K562 (cell line): ENCODE data around the gene CREB3L4. TPM values are rescaled to one million over a fixed set of nuclear protein-coding genes. Genes with fewer than 3 reads are reported as not detected.

Experiments used
- ATAC-seq: fragments of 200-7000 bp; cut with Tn5 transposase; 3 replicates; pipeline ENCODE4 v1.9.1; 2020; ENCODE audit warnings: moderate library complexity
- BruUV-seq: library from RNA; stranded (reverse); fragments of 400-500 nt; replicated peaks from 2 replicates; lab custom pipeline; 2021; lab: Mats Ljungman, UMichigan
- CTCF ChIA-PET: fragments of 300-600 bp; formaldehyde crosslinking; extraction: SDS; loops from one replicate; lab custom pipeline; 2021; ENCODE audit warnings: low intra/inter-chr PET ratio; lab: Yijun Ruan, JAX
- POLR2A ChIA-PET: fragments of 300-600, 350-650 bp; sonication (Branson Sonifier 250); formaldehyde crosslinking; extraction: SDS; loops from one replicate; lab custom pipeline; 2021; ENCODE audit warnings: antibody characterized with exemption, inconsistent platforms; lab: Yijun Ruan, JAX
- DNase-seq, 4 experiments: peaks; one replicate each; pipeline versions ENCODE4 v3.0.0 to v3.0.0-alpha.2; 2011 to 2018; ENCODE audit warnings: low spot score in 3 of 4, mixed read lengths in 3 of 4; ENCODE audit errors: extremely low read depth in 1 of 4
- FAIRE-seq: peaks from 2 replicates; lab custom pipeline; 2011; peaks lifted over from hg19 to GRCh38; lab: Jason Lieb, UNC
- H2AFZ ChIP-seq: 2 replicates; pipeline ENCODE4 v1.6.0; 2011; ENCODE audit warnings: low read depth, low read length, control low read depth, inconsistent platforms
- H3K27ac ChIP-seq: fragments of 200-600 bp; 3 replicates; pipeline ENCODE4 v1.8.0; 2011; ENCODE audit warnings: low read depth, mild to moderate bottlenecking, control low read depth, inconsistent platforms, low read length, moderate library complexity, mixed read lengths; ENCODE audit errors: extremely low read depth
- H3K27me3 ChIP-seq, 2 experiments: fragments of 300-600 bp in 1 of 2; 2 replicates in 1 of 2; 3 replicates in 1 of 2; pipeline versions ENCODE4 v1.6.0 to v1.8.0; 2011; ENCODE audit warnings: inconsistent platforms in 2 of 2, low read length in 2 of 2, mild to moderate bottlenecking in 1 of 2, mixed read lengths in 1 of 2, moderate library complexity in 1 of 2; ENCODE audit not compliant: control insufficient read depth in 2 of 2, insufficient read depth in 2 of 2
- H3K36me3 ChIP-seq: fragments of 300-600 bp; 3 replicates; pipeline ENCODE4 v1.8.0; 2011; ENCODE audit warnings: mild to moderate bottlenecking, low read length, inconsistent platforms; ENCODE audit not compliant: control insufficient read depth, insufficient read depth
- H3K4me1 ChIP-seq, 2 experiments: fragments of 200-600 bp in 1 of 2; replicated peaks in 1 of 2; 2 replicates in 1 of 2; 3 replicates in 1 of 2; pipeline versions ENCODE4 v1.5.1 to v1.8.0; 2011; ENCODE audit warnings: inconsistent platforms in 2 of 2, low read length in 2 of 2, mild to moderate bottlenecking in 1 of 2, mixed read lengths in 1 of 2, moderate library complexity in 1 of 2; ENCODE audit not compliant: control insufficient read depth in 2 of 2, insufficient read depth in 2 of 2
- H3K4me2 ChIP-seq: 2 replicates; pipeline ENCODE4 v1.6.1; 2011; ENCODE audit warnings: low read length, control low read depth, inconsistent platforms, mixed read lengths; ENCODE audit not compliant: insufficient read depth
- H3K4me3 ChIP-seq: fragments of 200-600 bp; sonication (generic), shearing (Covaris generic); 2 replicates; pipeline ENCODE4 v1.5.1; 2016; ENCODE audit warnings: control low read depth, inconsistent platforms
- H3K79me2 ChIP-seq: fragments of 200-600 bp; 3 replicates; pipeline ENCODE4 v1.8.0; 2011; ENCODE audit warnings: low read length, inconsistent platforms; ENCODE audit not compliant: control insufficient read depth, insufficient read depth
- H3K9ac ChIP-seq, 2 experiments: 2 replicates each; pipeline versions ENCODE4 v1.6.0 to v1.6.1; 2011; ENCODE audit warnings: low read depth in 2 of 2, low read length in 2 of 2, control low read depth in 1 of 2, inconsistent platforms in 1 of 2, mild to moderate bottlenecking in 1 of 2, mixed read lengths in 1 of 2; ENCODE audit not compliant: insufficient read depth in 1 of 2
- H3K9me1 ChIP-seq: one replicate; pipeline ENCODE4 v1.6.0; 2011; ENCODE audit warnings: inconsistent platforms, mild to moderate bottlenecking, low read length, moderate library complexity; ENCODE audit not compliant: control insufficient read depth, insufficient read depth
- H3K9me3 ChIP-seq: replicated peaks from 2 replicates; pipeline ENCODE4 v1.5.1; 2011; ENCODE audit warnings: low read depth, low read length, inconsistent platforms; ENCODE audit not compliant: control insufficient read depth, insufficient read depth
- H4K20me1 ChIP-seq: replicated peaks from 2 replicates; pipeline ENCODE4 v1.6.1; 2011; ENCODE audit warnings: low read length, inconsistent platforms, mixed read lengths; ENCODE audit not compliant: control insufficient read depth, insufficient read depth
- CXXC5 ChIP-seq: fragments of 250-450 bp; sonication (Bioruptor Pico); IDR thresholded peaks from 2 replicates; pipeline ENCODE4 v1.8.0; 2022; ENCODE audit warnings: inconsistent platforms, mild to moderate bottlenecking, moderate library complexity
- MCM2 ChIP-seq: fragments of 450-650 bp; IDR thresholded peaks from 2 replicates; pipeline ENCODE4 v1.6.1; 2017; ENCODE audit warnings: low read depth, mild to moderate bottlenecking
- MECOM ChIP-seq: fragments of 250-450 bp; sonication (Bioruptor Pico); IDR thresholded peaks from 2 replicates; pipeline ENCODE4 v1.8.0; 2022; ENCODE audit warnings: inconsistent platforms
- RBM22 ChIP-seq: fragments of 200-400 bp; formaldehyde crosslinking; IDR thresholded peaks from 2 replicates; pipeline ENCODE4 v1.6.1; 2018; ENCODE audit warnings: low read length, low read depth; ENCODE audit not compliant: poor library complexity, severe bottlenecking
- SMARCA5 ChIP-seq: fragments of 450-650 bp; IDR thresholded peaks from 2 replicates; pipeline ENCODE4 v1.6.1; 2016
- SPI1 ChIP-seq: IDR thresholded peaks from 2 replicates; pipeline ENCODE4 v1.6.1; 2011; ENCODE audit warnings: low read depth, low read length, control low read depth, borderline replicate concordance
- STAG1 ChIP-seq: sonication (generic); formaldehyde crosslinking; IDR thresholded peaks from 2 replicates; pipeline ENCODE4 v1.5.0; 2020; ENCODE audit warnings: missing genetic modification reagents, borderline replicate concordance
- TBP ChIP-seq: optimal IDR thresholded peaks from 2 replicates; pipeline ENCODE3; 2011; ENCODE audit warnings: low read depth, low read length, improper control_type of control experiment
- ZNF133 ChIP-seq: fragments of 250-450 bp; sonication (Bioruptor Pico); IDR thresholded peaks from 2 replicates; pipeline ENCODE4 v1.4.0; 2020; ENCODE audit warnings: mild to moderate bottlenecking
- ZNF23 ChIP-seq: fragments of 250-450 bp; sonication (Bioruptor Pico); IDR thresholded peaks from 2 replicates; pipeline ENCODE4 v1.4.0; 2020; ENCODE audit warnings: mild to moderate bottlenecking
- WGBS: fragments of 100-300 bp; shearing (Covaris generic); methylation state at CpG from one replicate; pipeline ENCODE4 v1.1.6; 2016; ENCODE audit warnings: low coverage, mixed read lengths; ENCODE audit not compliant: insufficient coverage; ENCODE audit errors: missing lambda C conversion rate; 5-methylcytosine and 5-hydroxymethylcytosine counted together
- in situ Hi-C: fragments of 300-500 bp; cut with MboI; formaldehyde crosslinking; loops from 4 replicates; pipeline ENCODE4 v1.15.0; 2018; ENCODE audit warnings: inconsistent platforms, mixed read lengths
- intact Hi-C: fragments of 100-400 bp; cut with micrococcal nuclease; formaldehyde crosslinking; loops from 2 replicates; pipeline ENCODE4 v1.14.2; 2022
- polyA plus RNA-seq, 8 experiments: library from polyadenylated mRNA; depleted of rRNA in 4 of 8; stranded (reverse) in 5 of 8; unstranded in 3 of 8; fragments of >200 nt; fragmentation: Nextera tagmentation in 2 of 8; fragmentation: Illumina TruSeq in 1 of 8; extraction: Ambion mirVana in 2 of 8; extraction: Trizol in 1 of 8; gene quantifications; 2 replicates each; pipeline versions ENCODE4 v1.2.1 to v1.2.3, GENCODE V29; 2011 to 2014; ENCODE audit warnings: inconsistent platforms in 1 of 8, missing spikeins in 1 of 8
- total RNA-seq, 7 experiments: library from RNA; depleted of rRNA in 6 of 7; stranded (reverse); fragments of >200 nt in 6 of 7; fragmentation: Illumina TruSeq in 2 of 7; extraction: Trizol in 2 of 7; gene quantifications; 2 replicates each; pipeline versions ENCODE4 v1.2.1 to v1.2.3, GENCODE V29; 2011 to 2021; ENCODE audit warnings: low replicate concordance in 1 of 7
- TF ChIP-seq, protein P1 (sequence below): fragments of 250-450 bp; sonication (Bioruptor Pico); IDR thresholded peaks from 2 replicates; pipeline ENCODE4 v1.4.0; 2020; ENCODE audit warnings: mild to moderate bottlenecking, moderate library complexity
- TF ChIP-seq, protein P2 (sequence below): fragments of 200-800 bp; sonication (Bioruptor generic); IDR thresholded peaks from 2 replicates; pipeline ENCODE4 v1.6.1; 2017; ENCODE audit warnings: missing genetic modification characterization, missing compliant biosample characterization
- TF ChIP-seq, protein P3 (sequence below), 3 experiments: fragments of 200-800 bp in 1 of 3; sonication (Bioruptor generic) in 1 of 3; sonication (generic) in 1 of 3; formaldehyde crosslinking in 1 of 3; IDR thresholded peaks; 2 replicates each; pipeline versions ENCODE4 v1.6.1 to v1.8.0; 2016 to 2022; ENCODE audit warnings: mild to moderate bottlenecking in 2 of 3, missing compliant biosample characterization in 2 of 3, missing genetic modification characterization in 2 of 3, missing genetic modification reagents in 1 of 3
- TF ChIP-seq, protein P4 (sequence below): fragments of 250-450 bp; sonication (Bioruptor Pico); IDR thresholded peaks from 2 replicates; pipeline ENCODE4 v1.5.0; 2021

CREB3L4 gene
- total and polyA plus RNA-seq, 9 of the 15 experiments (the other 6 are each of a cell fraction or from before 2014, with no cell fraction given) = 9.9 to 18.6 (median 13.9) TPM

DNA sequence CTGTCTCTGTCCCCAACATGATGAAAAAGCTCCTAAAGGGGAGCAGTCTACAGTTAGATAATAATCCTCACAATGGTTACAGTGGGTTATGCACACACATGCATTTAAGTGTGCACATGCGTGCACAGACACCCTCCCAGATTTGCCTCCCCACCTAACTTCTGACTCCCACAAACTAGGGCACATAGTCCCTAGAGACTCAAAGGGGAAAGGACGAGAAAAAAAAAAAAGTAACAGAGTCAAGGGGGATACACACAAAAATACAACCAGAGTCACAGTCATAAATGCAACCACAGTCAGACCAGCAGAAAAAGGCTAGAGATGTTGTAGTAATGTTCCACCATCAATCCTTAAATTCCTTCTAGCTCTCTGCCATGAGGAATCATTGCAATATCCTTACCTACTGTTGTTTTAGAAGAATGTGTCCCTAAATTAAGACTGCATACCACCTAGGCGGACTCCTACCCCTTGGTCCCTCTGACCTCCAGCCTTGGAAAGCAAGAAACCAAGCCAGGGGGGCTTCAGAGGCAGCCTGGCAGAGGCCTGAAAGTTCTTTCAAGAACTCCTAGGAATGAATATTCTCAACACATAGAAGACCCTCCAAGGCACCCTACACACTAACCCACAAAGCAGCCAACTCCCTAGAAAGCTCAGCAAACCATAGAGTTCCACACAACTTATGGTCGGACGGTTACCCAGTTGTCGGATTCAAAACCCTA, 10.5 kb upstream of the CREB3L4 start:
- H3K4me2 ChIP-seq = peak overlapping the region; percentile 90
- peak; percentile 11 for FAIRE-seq
- no peak for DNase-seq
- peaks cover 49% of the 10 kb centered on the region for H3K36me3 ChIP-seq
- CTCF ChIA-PET = no interaction called here
- no peaks in the 10 kb centered on the region for H3K9me3 ChIP-seq
- no peak for ATAC-seq
- 11% methylated on average over 6 of the region's 6 CpGs for WGBS
- H4K20me1 ChIP-seq = peaks cover 9% of the 10 kb centered on the region; the same call in 1 of the 2 replicates
- peak overlapping the region; percentile 83 to 94; a peak in 3 of 4 replicates for H3K9ac ChIP-seq
- peak overlapping the region; percentile 92; the same call in 1 of the 2 replicates for H2AFZ ChIP-seq
- no TSS peak for BruUV-seq
- no peaks in the 10 kb centered on the region for H3K9me1 ChIP-seq
- intact Hi-C loops (no loop called here), in situ Hi-C loops (no loop called here)
- peak overlapping the region; percentile 83; the same call in 2 of the 3 replicates for H3K27ac ChIP-seq
- peaks cover 49% of the 10 kb centered on the region for H3K79me2 ChIP-seq
- H3K4me1 ChIP-seq = peaks cover 21 to 32% of the 10 kb centered on the region in 2 experiments
- POLR2A ChIA-PET = interaction anchor here (0.7 to 4.9 kb wide), 8 partner anchors 9 to 34 kb away, joined by 3 to 39 read pairs (median 5); partner anchors contain the start of genes CREB3L4, DENND4B, JTB and RPS27
- H3K4me3 ChIP-seq = peak overlapping the region; percentile 94
- H3K27me3 ChIP-seq = no peaks in the 10 kb centered on the region
- TF ChIP-seq MECOM (peak; percentile 45; the same call in 1 of the 2 replicates), SPI1 (no peak), MCM2 (no peak), TBP (no peak), ZNF23 (CRISPR knock-in tag) (no peak), SMARCA5 (no peak), ZNF133 (CRISPR knock-in tag) (no peak), RBM22 (no peak), CXXC5 (CRISPR knock-in tag) (no peak), STAG1 (CRISPR knock-in tag) (no peak)
- TF ChIP-seq, protein P1, sequence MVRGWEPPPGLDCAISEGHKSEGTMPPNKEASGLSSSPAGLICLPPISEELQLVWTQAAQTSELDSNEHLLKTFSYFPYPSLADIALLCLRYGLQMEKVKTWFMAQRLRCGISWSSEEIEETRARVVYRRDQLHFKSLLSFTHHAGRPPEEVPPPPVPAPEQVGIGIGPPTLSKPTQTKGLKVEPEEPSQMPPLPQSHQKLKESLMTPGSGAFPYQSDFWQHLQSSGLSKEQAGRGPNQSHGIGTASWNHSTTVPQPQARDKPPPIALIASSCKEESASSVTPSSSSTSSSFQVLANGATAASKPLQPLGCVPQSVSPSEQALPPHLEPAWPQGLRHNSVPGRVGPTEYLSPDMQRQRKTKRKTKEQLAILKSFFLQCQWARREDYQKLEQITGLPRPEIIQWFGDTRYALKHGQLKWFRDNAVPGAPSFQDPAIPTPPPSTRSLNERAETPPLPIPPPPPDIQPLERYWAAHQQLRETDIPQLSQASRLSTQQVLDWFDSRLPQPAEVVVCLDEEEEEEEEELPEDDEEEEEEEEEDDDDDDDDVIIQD (CRISPR knock-in tag) = no peak
- TF ChIP-seq, protein P2, sequence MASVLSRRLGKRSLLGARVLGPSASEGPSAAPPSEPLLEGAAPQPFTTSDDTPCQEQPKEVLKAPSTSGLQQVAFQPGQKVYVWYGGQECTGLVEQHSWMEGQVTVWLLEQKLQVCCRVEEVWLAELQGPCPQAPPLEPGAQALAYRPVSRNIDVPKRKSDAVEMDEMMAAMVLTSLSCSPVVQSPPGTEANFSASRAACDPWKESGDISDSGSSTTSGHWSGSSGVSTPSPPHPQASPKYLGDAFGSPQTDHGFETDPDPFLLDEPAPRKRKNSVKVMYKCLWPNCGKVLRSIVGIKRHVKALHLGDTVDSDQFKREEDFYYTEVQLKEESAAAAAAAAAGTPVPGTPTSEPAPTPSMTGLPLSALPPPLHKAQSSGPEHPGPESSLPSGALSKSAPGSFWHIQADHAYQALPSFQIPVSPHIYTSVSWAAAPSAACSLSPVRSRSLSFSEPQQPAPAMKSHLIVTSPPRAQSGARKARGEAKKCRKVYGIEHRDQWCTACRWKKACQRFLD = no peak
- TF ChIP-seq, protein P3, sequence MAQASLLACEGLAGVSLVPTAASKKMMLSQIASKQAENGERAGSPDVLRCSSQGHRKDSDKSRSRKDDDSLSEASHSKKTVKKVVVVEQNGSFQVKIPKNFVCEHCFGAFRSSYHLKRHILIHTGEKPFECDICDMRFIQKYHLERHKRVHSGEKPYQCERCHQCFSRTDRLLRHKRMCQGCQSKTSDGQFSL (CRISPR knock-in tag; IDR thresholded peaks at IDR 0.05) = no peak
- TF ChIP-seq, protein P3 (tag; IDR thresholded peaks at IDR 0.05) = no peak
- TF ChIP-seq, protein P4, sequence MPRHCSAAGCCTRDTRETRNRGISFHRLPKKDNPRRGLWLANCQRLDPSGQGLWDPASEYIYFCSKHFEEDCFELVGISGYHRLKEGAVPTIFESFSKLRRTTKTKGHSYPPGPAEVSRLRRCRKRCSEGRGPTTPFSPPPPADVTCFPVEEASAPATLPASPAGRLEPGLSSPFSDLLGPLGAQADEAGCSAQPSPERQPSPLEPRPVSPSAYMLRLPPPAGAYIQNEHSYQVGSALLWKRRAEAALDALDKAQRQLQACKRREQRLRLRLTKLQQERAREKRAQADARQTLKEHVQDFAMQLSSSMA (CRISPR knock-in tag) = no peak
